Measurements from ENCODE around the gene ZDHHC14. TPM values are rescaled to one million over a fixed set of nuclear protein-coding genes. Genes with fewer than 3 reads are reported as not detected.

Gene ZDHHC14
- total RNA-seq, 2 experiments from 2014 or later: 1.3 to 1.6 TPM

GRCh38 chr6:157677235-157677634 is 296.2 kb downstream of the ZDHHC14 start:
- Mint-ChIP-seq H3K4me1 (ENCODE audit: low read depth) (no peaks in the 10 kb centered on the region), H3K36me3 (ENCODE audit: low read depth) (no peaks in the 10 kb centered on the region), H3K4me3 (no peak overlapping the region), H3K9me3 (no peaks in the 10 kb centered on the region), H3K27ac (no peak overlapping the region), H3K27me3 (no peaks in the 10 kb centered on the region)
- Histone ChIP-seq H3K36me3 (ENCODE audit: insufficient read depth, low read length) (no peaks in the 10 kb centered on the region), H3K27me3 (ENCODE audit: control insufficient read depth in 1 of 2, insufficient read depth in 2 of 2, low read length in 2 of 2) (no peaks in the 10 kb centered on the region), H3K4me1 (ENCODE audit: insufficient read depth, low read length) (no peaks in the 10 kb centered on the region), H3K4me3 (ENCODE audit: low read length) (no peak overlapping the region), H3K9me3 (ENCODE audit: control insufficient read depth in 1 of 2, insufficient read depth in 1 of 2, low read length in 2 of 2) (no peaks in the 10 kb centered on the region), H3K27ac (ENCODE audit: low read depth in 1 of 2, low read length in 2 of 2) (no peak overlapping the region)
- POLR2A ChIA-PET: no interaction called here
- ATAC-seq (ENCODE audit: poor library complexity): no peak
- CTCF ChIA-PET: interaction anchor here (0.7 kb wide), 1 partner anchor 83 kb away, joined by 3 read pairs; no protein-coding TSS in a partner anchor
- TF ChIP-seq CTCF (IDR thresholded peaks at IDR 0.05): no peak
- no peak for DNase-seq
- intact Hi-C loops (cut with DNase I, micrococcal nuclease): no loop called here

GRCh38 chr6:157679605-157680580 is 298.9 kb downstream of the ZDHHC14 start:
- no peak for ATAC-seq (ENCODE audit: poor library complexity)
- POLR2A ChIA-PET: no interaction called here
- TF ChIP-seq CTCF (IDR thresholded peaks at IDR 0.05): no peak

GRCh38 chr6:157681041-157681650 is 300.2 kb downstream of the ZDHHC14 start:
- Mint-ChIP-seq H3K4me1 (ENCODE audit: low read depth) (no peaks in the 10 kb centered on the region), H3K27ac (no peak overlapping the region), H3K4me3 (no peak overlapping the region), H3K36me3 (ENCODE audit: low read depth) (no peaks in the 10 kb centered on the region), H3K27me3 (no peaks in the 10 kb centered on the region), H3K9me3 (no peaks in the 10 kb centered on the region)
- no peak for TF ChIP-seq CTCF (IDR thresholded peaks at IDR 0.05)
- Histone ChIP-seq H3K27me3 (ENCODE audit: control insufficient read depth in 1 of 2, insufficient read depth in 2 of 2, low read length in 2 of 2) (no peaks in the 10 kb centered on the region), H3K4me1 (ENCODE audit: insufficient read depth, low read length) (no peaks in the 10 kb centered on the region), H3K4me3 (ENCODE audit: low read length) (no peak overlapping the region), H3K9me3 (ENCODE audit: control insufficient read depth in 1 of 2, insufficient read depth in 1 of 2, low read length in 2 of 2) (no peaks in the 10 kb centered on the region), H3K27ac (ENCODE audit: low read depth in 1 of 2, low read length in 2 of 2) (no peak overlapping the region), H3K36me3 (ENCODE audit: insufficient read depth, low read length) (no peaks in the 10 kb centered on the region)
- CTCF ChIA-PET: no interaction called here
- POLR2A ChIA-PET: no interaction called here
- DNase-seq: no peak
- ATAC-seq (ENCODE audit: poor library complexity): no peak
- intact Hi-C loops (cut with DNase I, micrococcal nuclease): no loop called here

More at GRCh38 chr6:157679605-157680580, 298.9 kb downstream of the ZDHHC14 start:
- no peaks in the 10 kb centered on the region for H3K9me3 ChIP-seq (ENCODE audit: control insufficient read depth in 1 of 2, insufficient read depth in 1 of 2, low read length in 2 of 2)
- no peak for DNase-seq
- H3K4me1 ChIP-seq (ENCODE audit: insufficient read depth, low read length): no peaks in the 10 kb centered on the region
- H3K9me3 Mint-ChIP-seq: no peaks in the 10 kb centered on the region
- H3K27ac Mint-ChIP-seq: no peak overlapping the region
- H3K4me3 Mint-ChIP-seq: no peak overlapping the region
- no peaks in the 10 kb centered on the region for H3K36me3 ChIP-seq (ENCODE audit: insufficient read depth, low read length)
- no peak overlapping the region for H3K27ac ChIP-seq (ENCODE audit: low read depth in 1 of 2, low read length in 2 of 2)
- H3K4me1 Mint-ChIP-seq (ENCODE audit: low read depth): no peaks in the 10 kb centered on the region
- no peak overlapping the region for H3K4me3 ChIP-seq (ENCODE audit: low read length)
- CTCF ChIA-PET: no interaction called here
- H3K27me3 Mint-ChIP-seq: no peaks in the 10 kb centered on the region
- intact Hi-C loops (cut with DNase I, micrococcal nuclease): no loop called here
- no peaks in the 10 kb centered on the region for H3K27me3 ChIP-seq (ENCODE audit: control insufficient read depth in 1 of 2, insufficient read depth in 2 of 2, low read length in 2 of 2)
- no peaks in the 10 kb centered on the region for H3K36me3 Mint-ChIP-seq (ENCODE audit: low read depth)
